HCT116 (cell line): ENCODE data around the gene DCN. TPM values are rescaled to one million over a fixed set of nuclear protein-coding genes. Genes with fewer than 3 reads are reported as not detected.

Experiments used
- ATAC-seq: fragments of 200-7000 bp; cut with Tn5 transposase; 2 replicates; pipeline ENCODE4 v1.9.1; 2020; ENCODE audit warnings: mild to moderate bottlenecking, moderate library complexity
- BruUV-seq: library from RNA; stranded (reverse); fragments of 400-500 nt; replicated peaks from 2 replicates; lab custom pipeline; 2021; lab: Mats Ljungman, UMichigan
- CTCF ChIA-PET: fragments of 300-600 bp; sonication (Branson Sonifier 250); formaldehyde crosslinking; loops from one replicate; lab custom pipeline; 2021; ENCODE audit warnings: antibody characterized with exemption; lab: Charles Lee
- POLR2A ChIA-PET: fragments of 300-600, 350-600 bp; sonication (Branson Sonifier 250); formaldehyde crosslinking; loops from one replicate; lab custom pipeline; 2021; ENCODE audit warnings: antibody characterized with exemption; lab: Charles Lee
- RAD21 ChIA-PET, 2 experiments: fragments of 300-600 bp; sonication (Branson Sonifier 250); formaldehyde crosslinking; loops; one replicate each; lab custom pipeline; 2023; ENCODE audit warnings: low total read pairs in 2 of 2; ENCODE audit not compliant: uncharacterized antibody in 2 of 2, unreplicated experiment in 2 of 2, low non-redundant PET in 1 of 2; lab: Charles Lee
- DNase-seq: peaks from one replicate; pipeline ENCODE4 v3.0.0-alpha.2; 2010; ENCODE audit warnings: low read depth, low spot score
- H2AFZ ChIP-seq: fragments of 200-600 bp; shearing (Covaris generic), sonication (generic); 2 replicates; pipeline ENCODE4 v1.6.1; 2017; ENCODE audit warnings: low read depth, mixed run types, mixed read lengths, antibody characterized with exemption, low read length; ENCODE audit not compliant: poor library complexity, severe bottlenecking
- H3K27ac ChIP-seq: 2 replicates; pipeline ENCODE4 v1.5.1; 2012; ENCODE audit warnings: low read depth, low read length
- H3K27me3 ChIP-seq: fragments of 200-600 bp; sonication (generic); 2 replicates; pipeline ENCODE4 v1.6.1; 2016; ENCODE audit warnings: mixed run types, low read length, mixed read lengths; ENCODE audit not compliant: insufficient read depth
- H3K36me3 ChIP-seq, 2 experiments: fragments of 200-500 bp in 1 of 2; fragments of 200-600 bp in 1 of 2; sonication (Bioruptor generic) in 1 of 2; sonication (generic) in 1 of 2; 2 replicates each; pipeline versions ENCODE4 v1.5.1 to v1.6.1; 2014 to 2016; ENCODE audit warnings: low read length in 2 of 2, inconsistent platforms in 1 of 2, mixed read lengths in 1 of 2, mixed run types in 1 of 2; ENCODE audit not compliant: insufficient read depth in 2 of 2, control insufficient read depth in 1 of 2
- H3K4me1 ChIP-seq, 2 experiments: fragments of 200-600 bp in 1 of 2; sonication (generic) in 1 of 2; 2 replicates each; pipeline versions ENCODE4 v1.5.1 to v1.6.1; 2012 to 2017; ENCODE audit warnings: low read length in 2 of 2, inconsistent platforms in 1 of 2, mild to moderate bottlenecking in 1 of 2, mixed read lengths in 1 of 2, mixed run types in 1 of 2, moderate library complexity in 1 of 2; ENCODE audit not compliant: insufficient read depth in 2 of 2, control insufficient read depth in 1 of 2
- H3K4me2 ChIP-seq: fragments of 200-600 bp; sonication (generic); 2 replicates; pipeline ENCODE4 v1.6.1; 2017; ENCODE audit warnings: mixed run types, low read length, mixed read lengths
- H3K4me3 ChIP-seq, 2 experiments: fragments of 200-600 bp in 1 of 2; sonication (generic) in 1 of 2; replicated peaks in 1 of 2; 2 replicates each; pipeline ENCODE4 v1.5.1; 2011 to 2016; ENCODE audit warnings: low read length in 2 of 2, control low read depth in 1 of 2, low read depth in 1 of 2, mild to moderate bottlenecking in 1 of 2, mixed read lengths in 1 of 2, mixed run types in 1 of 2
- H3K79me2 ChIP-seq: fragments of 200-600 bp; sonication (generic); 2 replicates; pipeline ENCODE4 v1.6.1; 2017; ENCODE audit warnings: mild to moderate bottlenecking, mixed run types, low read length, moderate library complexity, mixed read lengths; ENCODE audit not compliant: insufficient read depth
- H3K9ac ChIP-seq: fragments of 200-600 bp; sonication (generic); 2 replicates; pipeline ENCODE4 v1.6.1; 2016; ENCODE audit warnings: low read length, mixed read lengths
- H3K9me2 ChIP-seq: fragments of 200-600 bp; sonication (generic), shearing (Covaris generic); 2 replicates; pipeline ENCODE4 v1.6.1; 2017; ENCODE audit warnings: mixed run types, mild to moderate bottlenecking, moderate library complexity; ENCODE audit not compliant: insufficient read depth
- H3K9me3 ChIP-seq, 2 experiments: fragments of 200-500 bp in 1 of 2; fragments of 200-600 bp in 1 of 2; sonication (Bioruptor generic) in 1 of 2; sonication (generic) in 1 of 2; 2 replicates each; pipeline ENCODE4 v1.6.1; 2014 to 2017; ENCODE audit warnings: low read length in 2 of 2, mixed read lengths in 2 of 2, inconsistent platforms in 1 of 2, low read depth in 1 of 2, mild to moderate bottlenecking in 1 of 2, mixed run types in 1 of 2, moderate library complexity in 1 of 2; ENCODE audit not compliant: control insufficient read depth in 1 of 2, insufficient read depth in 1 of 2
- H4K20me1 ChIP-seq: fragments of 200-600 bp; sonication (generic), shearing (Covaris generic); 2 replicates; pipeline ENCODE4 v1.6.1; 2017; ENCODE audit warnings: mixed run types, mild to moderate bottlenecking, moderate library complexity; ENCODE audit not compliant: insufficient read depth
- CBX3 ChIP-seq: IDR thresholded peaks from 2 replicates; pipeline ENCODE4 v1.6.1; 2012; ENCODE audit warnings: low read depth
- CEBPB ChIP-seq: IDR thresholded peaks from 2 replicates; pipeline ENCODE4 v1.6.1; 2012; ENCODE audit warnings: low read depth
- EZH2 ChIP-seq: fragments of 200-600 bp; sonication (generic); IDR thresholded peaks from 2 replicates; pipeline ENCODE4 v1.6.1; 2017; ENCODE audit warnings: antibody characterized with exemption, mixed run types
- FOSL1 ChIP-seq: IDR thresholded peaks from 2 replicates; pipeline ENCODE4 v1.6.1; 2012; ENCODE audit warnings: low read depth
- JUND ChIP-seq: IDR thresholded peaks from 2 replicates; pipeline ENCODE4 v1.6.1; 2012
- POLR2A ChIP-seq: IDR thresholded peaks from 2 replicates; pipeline ENCODE4 v1.7.0; 2011; ENCODE audit warnings: borderline replicate concordance; ENCODE audit not compliant: insufficient read depth, insufficient read length; ENCODE audit errors: extremely low read depth
- POLR2AphosphoS5 ChIP-seq: IDR thresholded peaks from 2 replicates; pipeline ENCODE4 v1.6.1; 2011; ENCODE audit warnings: mild to moderate bottlenecking, low read depth, low read length, moderate library complexity
- SP1 ChIP-seq: IDR thresholded peaks from 2 replicates; pipeline ENCODE4 v1.6.1; 2012; ENCODE audit warnings: low read depth
- SRF ChIP-seq: IDR thresholded peaks from 2 replicates; pipeline ENCODE4 v1.6.1; 2012; ENCODE audit warnings: low read depth
- ZBTB33 ChIP-seq: IDR thresholded peaks from 2 replicates; pipeline ENCODE4 v1.6.1; 2011; ENCODE audit warnings: mild to moderate bottlenecking, low read length, moderate library complexity; ENCODE audit not compliant: insufficient replicate concordance; ENCODE audit errors: extremely low read depth
- ZNF274 ChIP-seq: fragments of 200-500 bp; sonication (Bioruptor generic); IDR thresholded peaks from 2 replicates; pipeline ENCODE4 v1.6.1; 2014; ENCODE audit warnings: mild to moderate bottlenecking, low read depth, low read length, inconsistent platforms
- intact Hi-C: fragments of 100-400 bp; cut with micrococcal nuclease; formaldehyde crosslinking; loops from 2 replicates; pipeline ENCODE4 v1.10.0; 2022
- total RNA-seq: library from RNA; stranded (reverse); gene quantifications from one replicate; pipeline ENCODE4 v1.2.1, GENCODE V29; 2021; ENCODE audit not compliant: unreplicated experiment
- TF ChIP-seq, protein P1 (sequence below): IDR thresholded peaks from 2 replicates; pipeline ENCODE4 v1.6.1; 2012

The DCN gene
- total RNA-seq, 1 experiment from 2014 or later, result 3.6 TPM

DNA sequence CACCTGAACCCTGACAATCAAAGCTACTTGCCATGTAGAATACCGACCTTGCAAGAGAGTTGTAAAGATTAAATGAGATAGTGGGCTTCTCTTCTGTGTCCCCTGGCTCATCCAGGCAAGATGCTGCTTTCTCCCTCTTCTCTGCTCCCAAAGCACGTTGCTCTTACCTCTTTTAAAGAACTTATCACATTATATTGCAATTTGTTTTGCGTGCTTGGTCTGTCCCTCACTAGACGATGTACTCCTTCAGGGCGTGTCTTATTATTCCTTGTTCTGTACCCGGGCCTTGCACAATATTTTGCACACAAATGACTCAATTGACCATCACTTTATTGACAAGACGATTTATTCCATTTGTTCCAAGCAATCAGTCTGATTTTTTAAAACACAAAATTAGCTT, 3.3 kb downstream of the DCN start:
- POLR2A ChIA-PET, result no interaction called here
- RAD21 ChIA-PET, result no interaction called here
- H2AFZ ChIP-seq, result no peak overlapping the region

More for the DNA sequence above, 3.3 kb downstream of the DCN start:
- BruUV-seq, result no TSS peak
- CTCF ChIA-PET, result interaction anchor here (1.5 to 2.5 kb wide), 2 partner anchors 147 to 220 kb away, joined by 3 to 7 read pairs; no protein-coding TSS in a partner anchor
- Histone ChIP-seq H3K27ac (no peak overlapping the region), H3K4me1 (no peaks in the 10 kb centered on the region), H3K9me2 (no peaks in the 10 kb centered on the region), H3K9me3 (no peaks in the 10 kb centered on the region), H3K79me2 (no peaks in the 10 kb centered on the region), H3K4me3 (no peak overlapping the region), H3K4me2 (no peak overlapping the region), H3K36me3 (no peaks in the 10 kb centered on the region), H4K20me1 (no peaks in the 10 kb centered on the region), H3K9ac (no peak overlapping the region), H3K27me3 (no peaks in the 10 kb centered on the region)
- intact Hi-C loops, result loop anchor here (5.0 to 10.0 kb wide), 2 partner anchors 68 to 145 kb away; no protein-coding TSS in a partner anchor
- ATAC-seq (no peak), DNase-seq (no peak)
- TF ChIP-seq EZH2, result no peak
- TF ChIP-seq ZNF274, result no peak
- no peak for TF ChIP-seq SRF
- TF ChIP-seq POLR2AphosphoS5, result no peak
- TF ChIP-seq ZBTB33, result no peak
- no peak for TF ChIP-seq JUND
- TF ChIP-seq POLR2A, result no peak
- TF ChIP-seq, protein P1, sequence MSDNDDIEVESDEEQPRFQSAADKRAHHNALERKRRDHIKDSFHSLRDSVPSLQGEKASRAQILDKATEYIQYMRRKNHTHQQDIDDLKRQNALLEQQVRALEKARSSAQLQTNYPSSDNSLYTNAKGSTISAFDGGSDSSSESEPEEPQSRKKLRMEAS, result no peak
- TF ChIP-seq CBX3, result no peak
- TF ChIP-seq CEBPB, result no peak
- no peak for TF ChIP-seq FOSL1
- TF ChIP-seq SP1, result no peak
